A673 (cell line): ENCODE results near the gene THOC6. TPM values are rescaled to one million over a fixed set of nuclear protein-coding genes. Genes with fewer than 3 reads are reported as not detected.

Source experiments
- BruUV-seq: library from RNA; stranded (reverse); fragments of 400-500 nt; replicated peaks from 2 replicates; lab custom pipeline; 2021; lab: Mats Ljungman, UMichigan
- CTCF ChIA-PET: fragments of 300-600 bp; sonication (Branson Sonifier 250); formaldehyde crosslinking; loops from one replicate; lab custom pipeline; 2022; ENCODE audit warnings: antibody characterized with exemption; lab: Charles Lee
- POLR2A ChIA-PET: fragments of 300-600 bp; sonication (Branson Sonifier 250); formaldehyde crosslinking; loops from one replicate; lab custom pipeline; 2022; ENCODE audit warnings: antibody characterized with exemption; ENCODE audit not compliant: low non-redundant PET; lab: Charles Lee
- DNase-seq: peaks from one replicate; pipeline ENCODE4 v3.0.0-alpha.2; 2015; ENCODE audit warnings: low spot score
- H3K27ac ChIP-seq: fragments of 200-600 bp; sonication (generic); 2 replicates; pipeline ENCODE4 v1.5.1; 2016; ENCODE audit warnings: mixed run types, low read depth, mild to moderate bottlenecking, mixed read lengths, antibody characterized with exemption, low read length; ENCODE audit not compliant: poor library complexity, severe bottlenecking
- H3K27me3 ChIP-seq: fragments of 200-600 bp; sonication (generic); replicated peaks from 2 replicates; pipeline ENCODE4 v1.6.1; 2017; ENCODE audit warnings: mixed run types, low read depth, mild to moderate bottlenecking, mixed read lengths, antibody characterized with exemption, low read length; ENCODE audit not compliant: insufficient read depth, poor library complexity
- H3K36me3 ChIP-seq: fragments of 200-600 bp; sonication (generic); 2 replicates; pipeline ENCODE4 v1.6.1; 2016; ENCODE audit warnings: mixed run types, mild to moderate bottlenecking, mixed read lengths, antibody characterized with exemption, low read length; ENCODE audit not compliant: insufficient read depth, poor library complexity, severe bottlenecking
- H3K4me1 ChIP-seq: fragments of 200-600 bp; sonication (generic); 2 replicates; pipeline ENCODE4 v1.6.1; 2017; ENCODE audit warnings: mixed run types, mild to moderate bottlenecking, mixed read lengths, antibody characterized with exemption, low read length; ENCODE audit not compliant: insufficient read depth, poor library complexity, severe bottlenecking
- H3K4me3 ChIP-seq: fragments of 200-600 bp; sonication (generic); 2 replicates; pipeline ENCODE4 v1.5.1; 2016; ENCODE audit warnings: low read depth, mixed run types, mild to moderate bottlenecking, mixed read lengths, low read length; ENCODE audit not compliant: poor library complexity, severe bottlenecking
- H3K9me3 ChIP-seq: fragments of 200-600 bp; sonication (generic); 2 replicates; pipeline ENCODE4 v1.6.1; 2016; ENCODE audit warnings: mixed run types, low read depth, mild to moderate bottlenecking, mixed read lengths, antibody characterized with exemption, low read length; ENCODE audit not compliant: poor library complexity, severe bottlenecking
- EZH2 ChIP-seq: fragments of 200-600 bp; sonication (generic); IDR thresholded peaks from 2 replicates; pipeline ENCODE4 v1.6.1; 2017; ENCODE audit warnings: borderline replicate concordance, low read depth, mild to moderate bottlenecking, mixed read lengths, antibody characterized with exemption, low read length; ENCODE audit not compliant: poor library complexity, severe bottlenecking
- intact Hi-C: fragments of 100-400 bp; cut with micrococcal nuclease; formaldehyde crosslinking; loops from one replicate; pipeline ENCODE4 v1.10.0; 2022; ENCODE audit not compliant: unreplicated experiment
- total RNA-seq: library from RNA; stranded (reverse); gene quantifications from 2 replicates; pipeline ENCODE4 v1.2.3, GENCODE V29; 2021
- TF ChIP-seq, protein P1 (sequence below): fragments of 300-800, 200-600 bp; sonication (generic); conservative IDR thresholded peaks from 2 replicates; pipeline ENCODE4 v1.5.1; 2017; ENCODE audit warnings: low read depth, mild to moderate bottlenecking, antibody characterized with exemption, low read length, moderate library complexity, mixed read lengths

THOC6 gene
- total RNA-seq, 1 experiment from 2014 or later, result 59.3 TPM

DNA sequence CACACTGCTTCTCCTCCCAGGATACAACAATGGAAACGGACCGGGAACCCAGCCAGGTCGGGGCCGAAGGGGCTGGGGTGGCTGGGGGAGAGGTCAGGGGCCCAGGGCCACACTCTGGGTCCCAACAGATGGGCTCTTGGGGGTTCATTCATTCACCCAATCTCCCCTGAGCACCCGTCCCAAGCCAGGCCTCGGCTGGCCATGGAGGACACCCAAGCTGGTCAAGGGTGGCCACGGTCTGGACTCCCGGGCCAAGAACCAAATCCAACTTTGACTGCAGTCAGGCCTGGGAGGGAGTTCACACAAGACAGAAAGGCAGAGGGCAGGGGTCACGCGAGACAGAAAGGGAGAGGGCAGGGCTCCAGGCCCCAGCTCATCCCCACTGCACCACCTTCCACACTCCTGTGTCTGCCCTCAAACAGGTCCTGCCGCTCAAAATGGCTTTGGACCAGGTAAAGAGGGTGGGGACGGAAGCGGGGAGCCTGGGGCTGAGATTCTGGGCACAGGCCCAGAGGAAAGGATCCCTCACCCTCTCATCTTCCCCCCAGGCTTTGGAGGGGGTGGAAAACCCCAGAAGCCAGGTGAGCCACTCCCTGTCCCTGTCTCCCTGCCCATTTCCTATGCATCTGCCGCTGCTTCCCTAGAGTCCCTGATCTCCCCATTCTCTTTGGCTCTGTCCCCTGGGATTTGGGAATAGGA lies 31.3 kb upstream of the THOC6 start:
- TF ChIP-seq, protein P1, sequence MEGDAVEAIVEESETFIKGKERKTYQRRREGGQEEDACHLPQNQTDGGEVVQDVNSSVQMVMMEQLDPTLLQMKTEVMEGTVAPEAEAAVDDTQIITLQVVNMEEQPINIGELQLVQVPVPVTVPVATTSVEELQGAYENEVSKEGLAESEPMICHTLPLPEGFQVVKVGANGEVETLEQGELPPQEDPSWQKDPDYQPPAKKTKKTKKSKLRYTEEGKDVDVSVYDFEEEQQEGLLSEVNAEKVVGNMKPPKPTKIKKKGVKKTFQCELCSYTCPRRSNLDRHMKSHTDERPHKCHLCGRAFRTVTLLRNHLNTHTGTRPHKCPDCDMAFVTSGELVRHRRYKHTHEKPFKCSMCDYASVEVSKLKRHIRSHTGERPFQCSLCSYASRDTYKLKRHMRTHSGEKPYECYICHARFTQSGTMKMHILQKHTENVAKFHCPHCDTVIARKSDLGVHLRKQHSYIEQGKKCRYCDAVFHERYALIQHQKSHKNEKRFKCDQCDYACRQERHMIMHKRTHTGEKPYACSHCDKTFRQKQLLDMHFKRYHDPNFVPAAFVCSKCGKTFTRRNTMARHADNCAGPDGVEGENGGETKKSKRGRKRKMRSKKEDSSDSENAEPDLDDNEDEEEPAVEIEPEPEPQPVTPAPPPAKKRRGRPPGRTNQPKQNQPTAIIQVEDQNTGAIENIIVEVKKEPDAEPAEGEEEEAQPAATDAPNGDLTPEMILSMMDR, result no peak
- TF ChIP-seq EZH2, result no peak
- DNase-seq, result no peak
- H3K27me3 ChIP-seq, result peaks cover 16% of the 10 kb centered on the region
- BruUV-seq, result no TSS peak
- H3K36me3 ChIP-seq, result no peaks in the 10 kb centered on the region
- ChIA-PET POLR2A (interaction anchor here (0.5 to 0.6 kb wide), 2 partner anchors 120 to 316 kb away, joined by 3 to 4 read pairs; no protein-coding TSS in a partner anchor), CTCF (no interaction called here)
- no peak overlapping the region for H3K27ac ChIP-seq
- H3K4me1 ChIP-seq, result no peaks in the 10 kb centered on the region
- intact Hi-C loops, result no loop called here
- H3K4me3 ChIP-seq, result no peak overlapping the region
- no peaks in the 10 kb centered on the region for H3K9me3 ChIP-seq

DNA sequence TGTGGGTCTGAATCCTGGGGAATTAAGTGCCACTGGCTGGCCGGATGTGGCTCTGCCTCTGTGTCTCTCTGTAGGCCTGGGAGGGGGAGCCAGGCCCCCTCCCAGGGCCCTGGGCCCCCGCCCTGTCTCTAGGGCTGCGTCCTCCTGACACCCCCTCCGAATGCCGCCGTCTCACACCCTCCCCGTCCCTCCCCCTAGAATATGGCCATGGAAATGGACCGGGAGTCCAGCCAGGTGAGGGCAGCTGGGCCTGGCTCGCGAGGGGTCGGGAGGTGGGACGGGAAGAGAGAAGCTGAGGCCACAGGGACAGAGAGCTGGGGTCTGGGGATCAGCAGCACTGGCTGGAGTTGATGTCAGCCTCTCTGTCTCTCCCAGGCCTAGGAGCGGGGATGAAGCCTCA lies 27.5 kb upstream of the THOC6 start:
- intact Hi-C loops, result no loop called here
- H3K36me3 ChIP-seq, result no peaks in the 10 kb centered on the region
- CTCF ChIA-PET, result no interaction called here

DNA sequence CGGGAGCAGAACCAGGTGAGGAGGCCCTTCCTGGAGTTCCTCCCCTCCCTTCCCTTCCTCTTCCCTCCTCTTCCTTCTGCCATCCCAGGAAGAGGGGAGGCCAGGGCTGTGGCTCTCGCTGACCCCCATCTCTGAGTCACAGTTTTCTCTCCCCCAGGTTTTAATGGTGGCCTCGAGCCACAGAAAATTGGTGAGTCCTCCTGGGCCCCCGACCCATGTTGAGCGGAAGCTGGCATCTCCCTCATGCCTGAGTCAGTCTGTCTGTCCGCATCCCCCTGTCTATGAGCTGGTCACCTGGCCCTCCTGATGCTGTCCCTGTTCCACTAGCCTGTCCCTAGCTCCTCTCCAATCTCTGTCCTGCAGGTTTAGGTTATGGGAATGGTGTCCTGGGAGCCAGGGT lies 23.9 kb upstream of the THOC6 start:
- intact Hi-C loops, result no loop called here
- no TSS peak for BruUV-seq
- ChIA-PET CTCF (no interaction called here), POLR2A (no interaction called here)
- no peaks in the 10 kb centered on the region for H3K9me3 ChIP-seq
- no peak overlapping the region for H3K27ac ChIP-seq
- no peaks in the 10 kb centered on the region for H3K36me3 ChIP-seq
- peaks cover 57% of the 10 kb centered on the region for H3K27me3 ChIP-seq
- H3K4me1 ChIP-seq, result no peaks in the 10 kb centered on the region
- no peak for DNase-seq
- TF ChIP-seq, protein P1, result no peak
- no peak for TF ChIP-seq EZH2
- H3K4me3 ChIP-seq, result no peak overlapping the region

More for the DNA sequence above, 27.5 kb upstream of the THOC6 start:
- Histone ChIP-seq H3K4me3 (no peak overlapping the region), H3K9me3 (no peaks in the 10 kb centered on the region), H3K27me3 (peaks cover 46% of the 10 kb centered on the region), H3K27ac (no peak overlapping the region), H3K4me1 (no peaks in the 10 kb centered on the region)
- no TSS peak for BruUV-seq
- POLR2A ChIA-PET, result no interaction called here
- no peak for DNase-seq
- TF ChIP-seq, protein P1, result no peak
- TF ChIP-seq EZH2, result no peak
